Activated T-helper 1 cell treated with anti-CD3 and anti-CD28 coated beads, Interleukin-12 subunit alpha, Interleukin-12 subunit beta, Interleukin-2, Interleukin-4 antibody, amounts not matched to agents 30 ng/mL and 10 ng/mL and 1 ng/mL, durations not matched to agents 14 hours and 24 hours and 36 hours (primary cell): ENCODE results near the gene LRCH4. TPM values are rescaled to one million over a fixed set of nuclear protein-coding genes. Genes with fewer than 3 reads are reported as not detected.
"Not testable (repeated sequence)": the region's sequence is repeated elsewhere in the genome, so short reads cannot be mapped to it uniquely, and the experiment has no call there.

Source experiments
- DNase-seq: peaks from one replicate; pipeline ENCODE4 v3.0.0; 2021; ENCODE audit warnings: low spot score
- H3K27ac Mint-ChIP-seq: one replicate; pipeline ENCODE4 v1.8.0; 2021; ENCODE audit warnings: mild to moderate bottlenecking, mixed read lengths
- H3K27me3 Mint-ChIP-seq: one replicate; pipeline ENCODE4 v1.8.0; 2022; ENCODE audit warnings: mild to moderate bottlenecking, moderate library complexity, mixed read lengths; ENCODE audit not compliant: insufficient read depth
- H3K36me3 Mint-ChIP-seq: one replicate; pipeline ENCODE4 v1.8.0; 2021; ENCODE audit warnings: low read depth, mixed read lengths
- H3K4me1 Mint-ChIP-seq: one replicate; pipeline ENCODE4 v1.8.0; 2021; ENCODE audit warnings: low read depth, mixed read lengths
- H3K4me3 Mint-ChIP-seq: one replicate; pipeline ENCODE4 v1.8.0; 2021; ENCODE audit warnings: mild to moderate bottlenecking, moderate library complexity, mixed read lengths
- H3K9me3 Mint-ChIP-seq: one replicate; pipeline ENCODE4 v1.8.0; 2021; ENCODE audit warnings: mixed read lengths
- intact Hi-C: fragments of 100-400 bp; cut with micrococcal nuclease; formaldehyde crosslinking; loops from one replicate; pipeline ENCODE4 v1.15.1; 2024
- total RNA-seq: library from RNA; stranded (reverse); gene quantifications from 2 replicates; pipeline ENCODE4 v1.2.3, GENCODE V29; 2022

Gene LRCH4
- total RNA-seq, 1 donor from 2014 or later = 104 TPM

- DNase-seq, H3K27me3 Mint-ChIP-seq, intact Hi-C loops, H3K9me3 Mint-ChIP-seq: not testable (repeated sequence)
- H3K27ac Mint-ChIP-seq = peak overlapping the region; percentile 100
- H3K4me1 Mint-ChIP-seq = peaks cover 78% of the 10 kb centered on the region
- H3K4me3 Mint-ChIP-seq = peak overlapping the region; percentile 40
- H3K36me3 Mint-ChIP-seq = peaks cover 47% of the 10 kb centered on the region
Measured at GRCh38 chr7:100548446-100548845, 37.5 kb downstream of the LRCH4 start.

GRCh38 chr7:100547872-100548271, 38.1 kb downstream of the LRCH4 start:
- H3K9me3 Mint-ChIP-seq = no peaks in the 10 kb centered on the region

GRCh38 chr7:100546926-100547800, 38.8 kb downstream of the LRCH4 start:
- intact Hi-C loops = loop anchor here (1.0 kb wide), 1 partner anchor 9 kb away; no protein-coding TSS in a partner anchor
- H3K4me3 Mint-ChIP-seq = peak overlapping the region; percentile 80
- peaks cover 48% of the 10 kb centered on the region for H3K36me3 Mint-ChIP-seq
- peak overlapping the region; percentile 100 for H3K27ac Mint-ChIP-seq
- H3K27me3 Mint-ChIP-seq = no peaks in the 10 kb centered on the region
- H3K4me1 Mint-ChIP-seq = peaks cover 86% of the 10 kb centered on the region
- no peaks in the 10 kb centered on the region for H3K9me3 Mint-ChIP-seq
- DNase-seq = no peak

More at GRCh38 chr7:100547872-100548271, 38.1 kb downstream of the LRCH4 start:
- Mint-ChIP-seq H3K27ac (peak overlapping the region; percentile 100), H3K27me3 (no peaks in the 10 kb centered on the region), H3K36me3 (peaks cover 46% of the 10 kb centered on the region), H3K4me3 (peak overlapping the region; percentile 80), H3K4me1 (peaks cover 83% of the 10 kb centered on the region)
- intact Hi-C loops = no loop called here
- DNase-seq = no peak

- Mint-ChIP-seq H3K27me3 (no peaks in the 10 kb centered on the region), H3K4me1 (peaks cover 94% of the 10 kb centered on the region), H3K36me3 (peaks cover 51% of the 10 kb centered on the region), H3K4me3 (peak overlapping the region; percentile 80), H3K27ac (peak overlapping the region; percentile 100), H3K9me3 (no peaks in the 10 kb centered on the region)
- DNase-seq = no peak
- intact Hi-C loops = loop anchor here (1.0 kb wide), 1 partner anchor 8 kb away; no protein-coding TSS in a partner anchor
Measured at GRCh38 chr7:100546129-100546925, 39.6 kb downstream of the LRCH4 start.

- Mint-ChIP-seq H3K27me3 (no peaks in the 10 kb centered on the region), H3K27ac (peak overlapping the region; percentile 100), H3K36me3 (peaks cover 54% of the 10 kb centered on the region), H3K9me3 (no peaks in the 10 kb centered on the region), H3K4me3 (peak overlapping the region; percentile 80), H3K4me1 (peaks cover 98% of the 10 kb centered on the region)
- intact Hi-C loops = loop anchor here (1.0 to 2.0 kb wide), 12 partner anchors 7 to 149 kb away; partner anchors contain the start of genes FBXO24, LRCH4, MEPCE and MOSPD3
- peak; percentile 25 for DNase-seq
Measured at GRCh38 chr7:100545360-100546128, 40.4 kb downstream of the LRCH4 start.

GRCh38 chr7:100544967-100545359, 41.0 kb downstream of the LRCH4 start:
- peak overlapping the region; percentile 100 for H3K27ac Mint-ChIP-seq
- no peak for DNase-seq
- no peaks in the 10 kb centered on the region for H3K9me3 Mint-ChIP-seq
- intact Hi-C loops = loop anchor here (1.0 to 2.0 kb wide), 11 partner anchors 14 to 149 kb away; partner anchors contain the start of genes FBXO24, LRCH4, MEPCE and MOSPD3
- H3K4me3 Mint-ChIP-seq = peak overlapping the region; percentile 80
- no peaks in the 10 kb centered on the region for H3K27me3 Mint-ChIP-seq
- peaks cover 54% of the 10 kb centered on the region for H3K36me3 Mint-ChIP-seq
- H3K4me1 Mint-ChIP-seq = peaks cover 97% of the 10 kb centered on the region

GRCh38 chr7:100544386-100544785, 41.5 kb downstream of the LRCH4 start:
- no peaks in the 10 kb centered on the region for H3K27me3 Mint-ChIP-seq
- H3K36me3 Mint-ChIP-seq = peaks cover 50% of the 10 kb centered on the region
- intact Hi-C loops = loop anchor here (2.0 kb wide), 2 partner anchors 52 to 68 kb away; partner anchors contain the start of gene MOSPD3
- peaks cover 92% of the 10 kb centered on the region for H3K4me1 Mint-ChIP-seq
- DNase-seq = no peak
- H3K27ac Mint-ChIP-seq = peak overlapping the region; percentile 100
- no peaks in the 10 kb centered on the region for H3K9me3 Mint-ChIP-seq
- peak overlapping the region; percentile 80 for H3K4me3 Mint-ChIP-seq

GRCh38 chr7:100543586-100543985, 42.3 kb downstream of the LRCH4 start:
- peak overlapping the region; percentile 80 for H3K4me3 Mint-ChIP-seq
- no peak for DNase-seq
- H3K9me3 Mint-ChIP-seq = no peaks in the 10 kb centered on the region
- peaks cover 47% of the 10 kb centered on the region for H3K36me3 Mint-ChIP-seq
- intact Hi-C loops = no loop called here
- H3K27me3 Mint-ChIP-seq = no peaks in the 10 kb centered on the region
- peak overlapping the region; percentile 100 for H3K27ac Mint-ChIP-seq
- peaks cover 86% of the 10 kb centered on the region for H3K4me1 Mint-ChIP-seq

- intact Hi-C loops, H3K27me3 Mint-ChIP-seq, H3K9me3 Mint-ChIP-seq, DNase-seq: not testable (repeated sequence)
- Mint-ChIP-seq H3K4me3 (peak overlapping the region; percentile 98), H3K27ac (peak overlapping the region; percentile 85), H3K4me1 (peaks cover 69% of the 10 kb centered on the region), H3K36me3 (peaks cover 34% of the 10 kb centered on the region)
Measured at GRCh38 chr7:100541309-100541708, 44.6 kb downstream of the LRCH4 start.

GRCh38 chr7:100540073-100540723, 45.7 kb downstream of the LRCH4 start:
- Mint-ChIP-seq H3K4me3 (peak overlapping the region; percentile 98), H3K27ac (peak overlapping the region; percentile 82), H3K36me3 (peaks cover 33% of the 10 kb centered on the region), H3K27me3 (no peaks in the 10 kb centered on the region), H3K9me3 (no peaks in the 10 kb centered on the region), H3K4me1 (peaks cover 58% of the 10 kb centered on the region)
- no peak for DNase-seq
- intact Hi-C loops = no loop called here

GRCh38 chr7:100539436-100540006, 46.4 kb downstream of the LRCH4 start:
- Mint-ChIP-seq H3K27me3 (no peaks in the 10 kb centered on the region), H3K4me3 (peak overlapping the region; percentile 98), H3K27ac (peak overlapping the region; percentile 85), H3K36me3 (peaks cover 33% of the 10 kb centered on the region), H3K4me1 (peaks cover 51% of the 10 kb centered on the region), H3K9me3 (no peaks in the 10 kb centered on the region)
- no peak for DNase-seq
- intact Hi-C loops = loop anchor here (1.0 kb wide), 6 partner anchors 11 to 134 kb away; partner anchors contain the start of genes FBXO24, GNB2, LRCH4 and PPP1R35
